A549 (cell line): ENCODE data around the gene GINS2. TPM values are rescaled to one million over a fixed set of nuclear protein-coding genes. Genes with fewer than 3 reads are reported as not detected.

Source experiments
- ATAC-seq, 2 experiments: fragments of 200-7000 bp in 1 of 2; fragments of >200 bp in 1 of 2; cut with Nextera tagmentation in 1 of 2; cut with Tn5 transposase in 1 of 2; 3 replicates each; pipeline versions ENCODE4 v1.8.0 to v1.9.1; 2018 to 2020; ENCODE audit warnings: mild to moderate bottlenecking in 1 of 2, moderate library complexity in 1 of 2
- CTCF ChIA-PET: fragments of 300-600 bp; sonication (Branson Sonifier 250); formaldehyde crosslinking; extraction: SDS; loops from one replicate; lab custom pipeline; 2021; ENCODE audit warnings: antibody characterized with exemption, inconsistent platforms; lab: Yijun Ruan, JAX
- POLR2A ChIA-PET: fragments of 350-600 bp; formaldehyde crosslinking; extraction: SDS; loops from one replicate; lab custom pipeline; 2021; ENCODE audit warnings: antibody characterized with exemption, inconsistent platforms; lab: Yijun Ruan, JAX
- DNase-seq, 2 experiments: peaks; one replicate each; pipeline versions ENCODE4 v3.0.0 to v3.0.0-alpha.2; 2011 to 2016; ENCODE audit warnings: low read depth in 1 of 2, low spot score in 1 of 2
- FAIRE-seq: peaks from 2 replicates; lab custom pipeline; 2011; peaks lifted over from hg19 to GRCh38; lab: Jason Lieb, UNC
- H3K27ac ChIP-seq, 2 experiments: fragments of >200 bp; sonication (Bioruptor Twin); formaldehyde crosslinking; 3 replicates each; pipeline ENCODE4 v1.5.1; 2016 to 2017
- H3K4me1 ChIP-seq: fragments of >200 bp; sonication (Bioruptor Twin); formaldehyde crosslinking; 3 replicates; pipeline ENCODE4 v1.6.1; 2016
- H3K4me2 ChIP-seq: fragments of >200 bp; sonication (Bioruptor Twin); formaldehyde crosslinking; 3 replicates; pipeline ENCODE4 v1.6.1; 2016
- H3K4me3 ChIP-seq: fragments of >200 bp; sonication (Bioruptor Twin); formaldehyde crosslinking; 3 replicates; pipeline ENCODE4 v1.5.1; 2016
- H3K9me3 ChIP-seq: fragments of >200 bp; sonication (Bioruptor Twin); formaldehyde crosslinking; 3 replicates; pipeline ENCODE4 v1.6.1; 2016
- CBX8 ChIP-seq: fragments of 200-600 bp; sonication (generic); IDR thresholded peaks from 2 replicates; pipeline ENCODE4 v1.6.1; 2016
- CEBPB ChIP-seq, 2 experiments: fragments of >200 bp in 1 of 2; sonication (Bioruptor Twin) in 1 of 2; formaldehyde crosslinking in 1 of 2; IDR thresholded peaks; 2 replicates each; pipeline ENCODE4 v1.6.1; 2012 to 2016
- CHD2 ChIP-seq: fragments of 150-350 bp; IDR thresholded peaks from 2 replicates; pipeline ENCODE4 v1.6.1; 2014; ENCODE audit warnings: low read length; ENCODE audit not compliant: partially characterized antibody
- E2F6 ChIP-seq: IDR thresholded peaks from 2 replicates; pipeline ENCODE4 v1.6.1; 2012; ENCODE audit warnings: low read depth, borderline replicate concordance
- ELK1 ChIP-seq: fragments of 150-350 bp; IDR thresholded peaks from 2 replicates; pipeline ENCODE4 v1.6.1; 2014; ENCODE audit warnings: low read depth, mild to moderate bottlenecking, low read length
- EP300 ChIP-seq, 2 experiments: fragments of >200 bp; sonication (Bioruptor Twin); formaldehyde crosslinking; IDR thresholded peaks; 2 replicates in 1 of 2; 3 replicates in 1 of 2; pipeline ENCODE4 v1.6.1; 2016 to 2017
- FOXS1 ChIP-seq: fragments of 250-450 bp; sonication (Bioruptor Pico); IDR thresholded peaks from 2 replicates; pipeline ENCODE4 v1.5.0; 2020; ENCODE audit warnings: mild to moderate bottlenecking, moderate library complexity
- HES2 ChIP-seq: fragments of >200 bp; sonication (Bioruptor Twin); formaldehyde crosslinking; IDR thresholded peaks from 2 replicates; pipeline ENCODE4 v1.6.1; 2016
- HEYL ChIP-seq: fragments of 250-450 bp; sonication (Bioruptor Pico); IDR thresholded peaks from 2 replicates; pipeline ENCODE4 v1.8.0; 2021; ENCODE audit warnings: mild to moderate bottlenecking, moderate library complexity
- HOXA7 ChIP-seq: fragments of 250-450 bp; sonication (Bioruptor Pico); IDR thresholded peaks from 2 replicates; pipeline ENCODE4 v1.5.0; 2020; ENCODE audit warnings: mild to moderate bottlenecking, moderate library complexity
- HOXB13 ChIP-seq: fragments of 250-450 bp; sonication (Bioruptor Pico); IDR thresholded peaks from 2 replicates; pipeline ENCODE4 v1.5.0; 2020; ENCODE audit warnings: low read depth, mild to moderate bottlenecking, moderate library complexity
- JUN ChIP-seq, 2 experiments: fragments of >200 bp; sonication (Bioruptor Twin); formaldehyde crosslinking; IDR thresholded peaks; 2 replicates in 1 of 2; 3 replicates in 1 of 2; pipeline ENCODE4 v1.6.1; 2016 to 2017
- KDM1A ChIP-seq: fragments of 200-600 bp; sonication (generic); IDR thresholded peaks from 2 replicates; pipeline ENCODE4 v1.6.1; 2016; ENCODE audit warnings: low read depth, mild to moderate bottlenecking
- MAX ChIP-seq: IDR thresholded peaks from 2 replicates; pipeline ENCODE4 v1.6.1; 2012
- MAZ ChIP-seq: fragments of 150-350 bp; IDR thresholded peaks from 2 replicates; pipeline ENCODE4 v1.6.1; 2014; ENCODE audit warnings: antibody characterized with exemption, low read depth, low read length, borderline replicate concordance
- MYC ChIP-seq: IDR thresholded peaks from 2 replicates; pipeline ENCODE4 v1.6.1; 2012; ENCODE audit warnings: mild to moderate bottlenecking, inconsistent platforms, low read length, improper control_type of control experiment, borderline replicate concordance
- PHF8 ChIP-seq: fragments of 200-600 bp; sonication (generic); IDR thresholded peaks from 2 replicates; pipeline ENCODE4 v1.6.1; 2016; ENCODE audit warnings: low read depth, mild to moderate bottlenecking, antibody characterized with exemption, moderate library complexity, borderline replicate concordance
- RAD21 ChIP-seq, 2 experiments: fragments of >200 bp in 1 of 2; sonication (Bioruptor Twin) in 1 of 2; formaldehyde crosslinking in 1 of 2; IDR thresholded peaks in 1 of 2; conservative IDR thresholded peaks in 1 of 2; 2 replicates in 1 of 2; 3 replicates in 1 of 2; pipeline ENCODE4 v1.6.1; 2012 to 2018; ENCODE audit warnings: inconsistent platforms in 1 of 2
- RCOR1 ChIP-seq: fragments of 150-350 bp; IDR thresholded peaks from 2 replicates; pipeline ENCODE4 v1.6.1; 2014; ENCODE audit warnings: antibody characterized with exemption, low read length, low read depth
- RFX5 ChIP-seq: fragments of 450-650 bp; IDR thresholded peaks from 2 replicates; pipeline ENCODE4 v1.7.1; 2014; ENCODE audit warnings: antibody characterized with exemption, mild to moderate bottlenecking, moderate library complexity
- RNF2 ChIP-seq: fragments of 200-600 bp; sonication (generic); IDR thresholded peaks from 2 replicates; pipeline ENCODE4 v1.6.1; 2016; ENCODE audit warnings: low read depth, mild to moderate bottlenecking, antibody characterized with exemption, moderate library complexity, borderline replicate concordance
- ZC3H11A ChIP-seq: fragments of 450-650 bp; IDR thresholded peaks from 2 replicates; pipeline ENCODE4 v1.6.1; 2014; ENCODE audit warnings: antibody characterized with exemption, mild to moderate bottlenecking
- WGBS: methylation state at CpG from one replicate; pipeline ENCODE4 v1.1.6; 2017; ENCODE audit errors: missing lambda C conversion rate; 5-methylcytosine and 5-hydroxymethylcytosine counted together
- polyA plus RNA-seq, 4 experiments: library from polyadenylated mRNA; depleted of rRNA in 3 of 4; stranded (reverse); fragments of >200 nt; fragmentation: RNase III in 1 of 4; extraction: RNeasy Plus Mini Kit Qiagen cat#74134 plus additional on column Dnase treatment in 1 of 4; gene quantifications; 2 replicates in 3 of 4; 3 replicates in 1 of 4; pipeline ENCODE4 v1.2.3, GENCODE V29; 2011 to 2017

Gene GINS2
- polyA plus RNA-seq, 2 of the 4 experiments (the other 2 are of a cell fraction), result 25.4 to 28.7 TPM

GRCh38 chr16:85652431-85653221 is 36.1 kb downstream of the GINS2 start:
- peak; percentile 25 to 62 for DNase-seq
- POLR2A ChIA-PET, result no interaction called here
- H3K9me3 ChIP-seq, result no peaks in the 10 kb centered on the region
- no peak overlapping the region for H3K4me2 ChIP-seq
- peak overlapping the region in 1 of 2 experiments; percentile 44; a peak in 2 of 6 replicates for H3K27ac ChIP-seq
- 56% methylated on average over 9 of the region's 35 CpGs for WGBS
- CTCF ChIA-PET, result interaction anchor here (3.5 kb wide), 1 partner anchor 37 kb away, joined by 17 read pairs; no protein-coding TSS in a partner anchor
- no peak for TF ChIP-seq CEBPB (IDR thresholded peaks at IDR 0.05)
- no peak for TF ChIP-seq MAZ
- TF ChIP-seq HEYL (CRISPR knock-in tag), result no peak
- no peak for TF ChIP-seq RFX5
- TF ChIP-seq JUN (IDR thresholded peaks at IDR 0.05), result no peak
- TF ChIP-seq E2F6, result no peak
- no peak for TF ChIP-seq ELK1
- no peak for TF ChIP-seq KDM1A
- no peak for TF ChIP-seq EP300 (IDR thresholded peaks at IDR 0.05)
- no peak; the same call in 1 of the 2 replicates for TF ChIP-seq MAX
- no peak for TF ChIP-seq HOXB13 (CRISPR knock-in tag)
- TF ChIP-seq HES2, result no peak
- no peak overlapping the region for H3K4me3 ChIP-seq
- no peak for FAIRE-seq
- peak; percentile 41 to 70; a peak in 5 of 6 replicates for ATAC-seq
- H3K4me1 ChIP-seq, result peaks cover 39% of the 10 kb centered on the region

- ATAC-seq, result peak; percentile 16 to 20; a peak in 5 of 6 replicates
- peak overlapping the region in 1 of 2 experiments; percentile 10; a peak in 2 of 6 replicates for H3K27ac ChIP-seq
- no peaks in the 10 kb centered on the region for H3K9me3 ChIP-seq
- 77% methylated on average over 8 of the region's 27 CpGs for WGBS
- ChIA-PET CTCF (interaction anchor here (3.5 to 4.1 kb wide), 2 partner anchors 8 to 36 kb away, joined by 17 to 29 read pairs; no protein-coding TSS in a partner anchor), POLR2A (no interaction called here)
- peaks cover 39% of the 10 kb centered on the region for H3K4me1 ChIP-seq
- DNase-seq, result peak in 1 of 2 experiments; percentile 61
- H3K4me2 ChIP-seq, result peak overlapping the region; percentile 12; the same call in 2 of the 3 replicates
- TF ChIP-seq CEBPB (IDR thresholded peaks at IDR 0.05) (no peak), MAX (peak; percentile 38)
- FAIRE-seq, result no peak
- no peak overlapping the region for H3K4me3 ChIP-seq
These were observed 36.9 kb downstream of the GINS2 start for GRCh38 chr16:85651629-85652430.

GRCh38 chr16:85650844-85651628 is 37.7 kb downstream of the GINS2 start:
- Histone ChIP-seq H3K27ac (peak overlapping the region in 1 of 2 experiments; percentile 10; a peak in 2 of 6 replicates), H3K4me2 (peak overlapping the region; percentile 12; the same call in 2 of the 3 replicates), H3K9me3 (no peaks in the 10 kb centered on the region), H3K4me1 (peaks cover 39% of the 10 kb centered on the region), H3K4me3 (no peak overlapping the region)
- ATAC-seq, result no peak
- no peak for FAIRE-seq
- no peak for TF ChIP-seq RCOR1
- no peak for TF ChIP-seq RAD21 (conservative IDR thresholded peaks at IDR 0.05 in 1 of 2, IDR thresholded peaks at IDR 0.05 in 1 of 2)
- no peak for TF ChIP-seq ZC3H11A
- no peak for TF ChIP-seq CBX8
- TF ChIP-seq FOXS1 (CRISPR knock-in tag), result no peak
- TF ChIP-seq RNF2, result no peak
- TF ChIP-seq PHF8, result no peak
- TF ChIP-seq CHD2, result no peak
- no peak for TF ChIP-seq MYC
- no peak for TF ChIP-seq HOXA7 (CRISPR knock-in tag)
- WGBS, result 87% methylated on average over 20 of the region's 42 CpGs
- ChIA-PET CTCF (interaction anchor here (0.7 to 4.1 kb wide), 4 partner anchors 8 to 35 kb away, joined by 3 to 29 read pairs (median 10); no protein-coding TSS in a partner anchor), POLR2A (no interaction called here)
- DNase-seq, result no peak
